ENCODE data around the gene HSPA12A. TPM values are rescaled to one million over a fixed set of nuclear protein-coding genes. Genes with fewer than 3 reads are reported as not detected.

HSPA12A gene
- total RNA-seq, 1 donor from 2014 or later = 11.0 TPM

- no peaks in the 10 kb centered on the region for H3K36me3 Mint-ChIP-seq
- peaks cover 5% of the 10 kb centered on the region for H3K4me1 Mint-ChIP-seq (ENCODE audit: unreplicated experiment)
- peaks cover 6% of the 10 kb centered on the region for H3K27me3 Mint-ChIP-seq
- no peaks in the 10 kb centered on the region for H3K9me3 Mint-ChIP-seq
- no peak overlapping the region for H3K4me3 Mint-ChIP-seq
- DNase-seq (ENCODE audit: extremely low spot score, unreplicated experiment) = no peak
- TF ChIP-seq CTCF (conservative IDR thresholded peaks at IDR 0.05) = no peak
- H3K27ac Mint-ChIP-seq = no peak overlapping the region
Observed at GRCh38 chr10:116699471-116700150, 42.8 kb downstream of the HSPA12A start.

GRCh38 chr10:116699049-116699448, 43.3 kb downstream of the HSPA12A start:
- TF ChIP-seq CTCF (conservative IDR thresholded peaks at IDR 0.05) = no peak
- no peak overlapping the region for H3K27ac Mint-ChIP-seq
- H3K36me3 Mint-ChIP-seq = no peaks in the 10 kb centered on the region
- H3K4me1 Mint-ChIP-seq (ENCODE audit: unreplicated experiment) = peaks cover 11% of the 10 kb centered on the region
- no peak for DNase-seq (ENCODE audit: extremely low spot score, unreplicated experiment)
- H3K9me3 Mint-ChIP-seq = no peaks in the 10 kb centered on the region
- peaks cover 6% of the 10 kb centered on the region for H3K27me3 Mint-ChIP-seq
- H3K4me3 Mint-ChIP-seq = no peak overlapping the region

- peaks cover 13% of the 10 kb centered on the region for H3K4me1 Mint-ChIP-seq (ENCODE audit: unreplicated experiment)
- H3K4me3 Mint-ChIP-seq = no peak overlapping the region
- no peak for TF ChIP-seq CTCF (conservative IDR thresholded peaks at IDR 0.05)
- no peaks in the 10 kb centered on the region for H3K36me3 Mint-ChIP-seq
- H3K27me3 Mint-ChIP-seq = peaks cover 6% of the 10 kb centered on the region
- DNase-seq (ENCODE audit: extremely low spot score, unreplicated experiment) = no peak
- H3K9me3 Mint-ChIP-seq = no peaks in the 10 kb centered on the region
- no peak overlapping the region for H3K27ac Mint-ChIP-seq
Observed at GRCh38 chr10:116698364-116698763, 44.0 kb downstream of the HSPA12A start.

- Mint-ChIP-seq H3K27me3 (peaks cover 6% of the 10 kb centered on the region), H3K27ac (no peak overlapping the region), H3K9me3 (no peaks in the 10 kb centered on the region), H3K4me1 (ENCODE audit: unreplicated experiment) (peaks cover 13% of the 10 kb centered on the region), H3K4me3 (no peak overlapping the region), H3K36me3 (no peaks in the 10 kb centered on the region)
- DNase-seq (ENCODE audit: extremely low spot score, unreplicated experiment) = no peak
- TF ChIP-seq CTCF (conservative IDR thresholded peaks at IDR 0.05) = no peak
Observed at GRCh38 chr10:116697816-116698215, 44.5 kb downstream of the HSPA12A start.

- no peaks in the 10 kb centered on the region for H3K36me3 Mint-ChIP-seq
- H3K9me3 Mint-ChIP-seq = no peaks in the 10 kb centered on the region
- H3K27me3 Mint-ChIP-seq = peaks cover 6% of the 10 kb centered on the region
- DNase-seq (ENCODE audit: extremely low spot score, unreplicated experiment) = no peak
- no peak overlapping the region for H3K4me3 Mint-ChIP-seq
- H3K27ac Mint-ChIP-seq = no peak overlapping the region
- no peak for TF ChIP-seq CTCF (conservative IDR thresholded peaks at IDR 0.05)
- H3K4me1 Mint-ChIP-seq (ENCODE audit: unreplicated experiment) = peaks cover 13% of the 10 kb centered on the region
Observed at GRCh38 chr10:116696919-116697318, 45.4 kb downstream of the HSPA12A start.

GRCh38 chr10:116694927-116695268, 47.5 kb downstream of the HSPA12A start:
- H3K4me3 Mint-ChIP-seq = no peak overlapping the region
- no peaks in the 10 kb centered on the region for H3K9me3 Mint-ChIP-seq
- no peak overlapping the region for H3K27ac Mint-ChIP-seq
- H3K4me1 Mint-ChIP-seq (ENCODE audit: unreplicated experiment) = peaks cover 21% of the 10 kb centered on the region
- no peak for TF ChIP-seq CTCF (conservative IDR thresholded peaks at IDR 0.05)
- peaks cover 5% of the 10 kb centered on the region for H3K27me3 Mint-ChIP-seq
- no peaks in the 10 kb centered on the region for H3K36me3 Mint-ChIP-seq
- DNase-seq (ENCODE audit: extremely low spot score, unreplicated experiment) = no peak

Measured in type B pancreatic cell (in vitro differentiated cells).